Testis (tissue), 2 donors: ENCODE measurements around the gene TMEM63A.
"Not testable (repeated sequence)": the region's sequence is repeated elsewhere in the genome, so short reads cannot be mapped to it uniquely, and the experiment has no call there.

Source experiments
- CTCF ChIP-seq, 3 experiments: fragments of 450-650 bp in 2 of 3; fragments of 200-600 bp in 1 of 3; sonication (generic) in 1 of 3; IDR thresholded peaks; one replicate each; pipeline ENCODE4 v1.5.1; 2016 to 2019; ENCODE audit warnings: antibody characterized with exemption in 3 of 3, mild to moderate bottlenecking in 2 of 3, moderate library complexity in 1 of 3
- POLR2A ChIP-seq: fragments of 450-650 bp; IDR thresholded peaks from one replicate; pipeline ENCODE4 v1.6.1; 2017; ENCODE audit warnings: antibody characterized with exemption, mild to moderate bottlenecking, moderate library complexity

GRCh38 chr1:225815090-225815489 is 67.1 kb downstream of the TMEM63A start:
- not testable (repeated sequence) for TF ChIP-seq CTCF (IDR thresholded peaks at IDR 0.05); POLR2A
